ENCODE data around the gene VPS35L. TPM values are rescaled to one million over a fixed set of nuclear protein-coding genes. Genes with fewer than 3 reads are reported as not detected.

Gene VPS35L
- total and polyA plus RNA-seq, 10 of the 15 experiments (the other 5 are each of a cell fraction or from before 2014, with no cell fraction given): 14.9 to 44.1 (median 26.3) TPM

DNA sequence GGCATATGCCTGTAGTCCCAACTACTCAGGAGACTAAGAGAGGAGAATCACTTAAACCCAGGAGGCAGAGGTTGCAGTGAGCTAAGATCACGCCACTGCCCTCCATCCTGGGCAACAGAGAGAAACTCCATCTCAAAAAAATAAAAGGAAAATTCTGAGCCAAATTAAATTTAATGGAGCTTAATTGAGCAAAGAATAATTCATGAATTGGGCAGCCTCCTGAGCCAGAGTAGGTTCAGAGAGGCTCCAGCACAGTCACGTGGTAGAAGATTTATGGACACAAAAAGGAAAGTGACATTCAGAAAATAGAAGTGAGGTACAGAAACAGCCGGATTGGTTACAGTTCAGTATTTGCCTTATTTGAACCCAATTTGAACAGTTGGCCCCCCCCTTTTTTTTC, 10.9 kb downstream of the VPS35L start:
- no peaks in the 10 kb centered on the region for H3K9me3 ChIP-seq (replicated peaks; ENCODE audit: control insufficient read depth, insufficient read depth, low read length)
- CTCF ChIA-PET: interaction anchor here (0.7 to 1.4 kb wide), 2 partner anchors 9 to 778 kb away, joined by 3 read pairs; no protein-coding TSS in a partner anchor
- no peak for ATAC-seq
- in situ Hi-C loops (cut with MboI): no loop called here
- H3K27ac ChIP-seq (ENCODE audit: control insufficient read depth, insufficient read depth): no peak overlapping the region
- no peak for FAIRE-seq
- peaks cover 4% of the 10 kb centered on the region in 2 experiments; a peak in 2 of 4 replicates for H3K36me3 ChIP-seq (ENCODE audit: control insufficient read depth in 2 of 2, insufficient read depth in 2 of 2, low read length in 1 of 2)
- no peak overlapping the region for H3K4me2 ChIP-seq (ENCODE audit: control insufficient read depth, insufficient read depth)
- intact Hi-C loops (cut with micrococcal nuclease; ENCODE audit: unreplicated experiment): no loop called here
- no peak overlapping the region for H3K4me3 ChIP-seq
- 96% methylated on average over 3 of the region's 3 CpGs for WGBS (ENCODE audit: insufficient coverage, insufficient replicate concordance, low lambda C conversion rate, missing lambda C conversion rate)
- no peak overlapping the region for H2AFZ ChIP-seq (ENCODE audit: control insufficient read depth, low read depth, low read length)
- SMC1A ChIA-PET (ENCODE audit: uncharacterized antibody, unreplicated experiment): interaction anchor here (0.7 kb wide), 1 partner anchor 58 kb away, joined by 3 read pairs; no protein-coding TSS in a partner anchor
- no peaks in the 10 kb centered on the region for H3K27me3 ChIP-seq (replicated peaks in 1 of 2; ENCODE audit: control insufficient read depth in 2 of 2, insufficient read depth in 2 of 2, low read length in 1 of 2)
- TF ChIP-seq SMAD1 (IDR thresholded peaks at IDR 0.05; ENCODE audit: low read depth, partially characterized antibody): no peak
- no peak for TF ChIP-seq DPF2 (IDR thresholded peaks at IDR 0.05)
- no peak for TF ChIP-seq HCFC1 (IDR thresholded peaks at IDR 0.05; ENCODE audit: low read length)
- no peak for TF ChIP-seq NR2C1 (IDR thresholded peaks at IDR 0.05)
- TF ChIP-seq ZNF384 (IDR thresholded peaks at IDR 0.05; ENCODE audit: borderline replicate concordance, low read depth, low read length): no peak
- TF ChIP-seq, protein P1, sequence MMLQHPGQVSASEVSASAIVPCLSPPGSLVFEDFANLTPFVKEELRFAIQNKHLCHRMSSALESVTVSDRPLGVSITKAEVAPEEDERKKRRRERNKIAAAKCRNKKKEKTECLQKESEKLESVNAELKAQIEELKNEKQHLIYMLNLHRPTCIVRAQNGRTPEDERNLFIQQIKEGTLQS (IDR thresholded peaks at IDR 0.05; ENCODE audit: borderline replicate concordance, extremely low read depth, low read depth, low read length): no peak
- TF ChIP-seq HDGF (IDR thresholded peaks at IDR 0.05): no peak
- no peak for TF ChIP-seq CREM (IDR thresholded peaks at IDR 0.05; ENCODE audit: low read depth)
- TF ChIP-seq CHD1 (IDR thresholded peaks at IDR 0.05; ENCODE audit: low read depth, low read length): no peak
- no peak for TF ChIP-seq JUNB (IDR thresholded peaks at IDR 0.05)
- TF ChIP-seq NFYB (IDR thresholded peaks at IDR 0.05; ENCODE audit: insufficient read depth, low read depth, low read length): no peak
- no peak for TF ChIP-seq RELA (IDR thresholded peaks at IDR 0.05; ENCODE audit: borderline replicate concordance, partially characterized antibody)
- TF ChIP-seq, protein P2, sequence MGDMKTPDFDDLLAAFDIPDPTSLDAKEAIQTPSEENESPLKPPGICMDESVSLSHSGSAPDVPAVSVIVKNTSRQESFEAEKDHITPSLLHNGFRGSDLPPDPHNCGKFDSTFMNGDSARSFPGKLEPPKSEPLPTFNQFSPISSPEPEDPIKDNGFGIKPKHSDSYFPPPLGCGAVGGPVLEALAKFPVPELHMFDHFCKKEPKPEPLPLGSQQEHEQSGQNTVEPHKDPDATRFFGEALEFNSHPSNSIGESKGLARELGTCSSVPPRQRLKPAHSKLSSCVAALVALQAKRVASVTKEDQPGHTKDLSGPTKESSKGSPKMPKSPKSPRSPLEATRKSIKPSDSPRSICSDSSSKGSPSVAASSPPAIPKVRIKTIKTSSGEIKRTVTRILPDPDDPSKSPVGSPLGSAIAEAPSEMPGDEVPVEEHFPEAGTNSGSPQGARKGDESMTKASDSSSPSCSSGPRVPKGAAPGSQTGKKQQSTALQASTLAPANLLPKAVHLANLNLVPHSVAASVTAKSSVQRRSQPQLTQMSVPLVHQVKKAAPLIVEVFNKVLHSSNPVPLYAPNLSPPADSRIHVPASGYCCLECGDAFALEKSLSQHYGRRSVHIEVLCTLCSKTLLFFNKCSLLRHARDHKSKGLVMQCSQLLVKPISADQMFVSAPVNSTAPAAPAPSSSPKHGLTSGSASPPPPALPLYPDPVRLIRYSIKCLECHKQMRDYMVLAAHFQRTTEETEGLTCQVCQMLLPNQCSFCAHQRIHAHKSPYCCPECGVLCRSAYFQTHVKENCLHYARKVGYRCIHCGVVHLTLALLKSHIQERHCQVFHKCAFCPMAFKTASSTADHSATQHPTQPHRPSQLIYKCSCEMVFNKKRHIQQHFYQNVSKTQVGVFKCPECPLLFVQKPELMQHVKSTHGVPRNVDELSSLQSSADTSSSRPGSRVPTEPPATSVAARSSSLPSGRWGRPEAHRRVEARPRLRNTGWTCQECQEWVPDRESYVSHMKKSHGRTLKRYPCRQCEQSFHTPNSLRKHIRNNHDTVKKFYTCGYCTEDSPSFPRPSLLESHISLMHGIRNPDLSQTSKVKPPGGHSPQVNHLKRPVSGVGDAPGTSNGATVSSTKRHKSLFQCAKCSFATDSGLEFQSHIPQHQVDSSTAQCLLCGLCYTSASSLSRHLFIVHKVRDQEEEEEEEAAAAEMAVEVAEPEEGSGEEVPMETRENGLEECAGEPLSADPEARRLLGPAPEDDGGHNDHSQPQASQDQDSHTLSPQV (IDR thresholded peaks at IDR 0.05): no peak
- TF ChIP-seq, protein P3, sequence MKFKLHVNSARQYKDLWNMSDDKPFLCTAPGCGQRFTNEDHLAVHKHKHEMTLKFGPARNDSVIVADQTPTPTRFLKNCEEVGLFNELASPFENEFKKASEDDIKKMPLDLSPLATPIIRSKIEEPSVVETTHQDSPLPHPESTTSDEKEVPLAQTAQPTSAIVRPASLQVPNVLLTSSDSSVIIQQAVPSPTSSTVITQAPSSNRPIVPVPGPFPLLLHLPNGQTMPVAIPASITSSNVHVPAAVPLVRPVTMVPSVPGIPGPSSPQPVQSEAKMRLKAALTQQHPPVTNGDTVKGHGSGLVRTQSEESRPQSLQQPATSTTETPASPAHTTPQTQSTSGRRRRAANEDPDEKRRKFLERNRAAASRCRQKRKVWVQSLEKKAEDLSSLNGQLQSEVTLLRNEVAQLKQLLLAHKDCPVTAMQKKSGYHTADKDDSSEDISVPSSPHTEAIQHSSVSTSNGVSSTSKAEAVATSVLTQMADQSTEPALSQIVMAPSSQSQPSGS (IDR thresholded peaks at IDR 0.05; ENCODE audit: low read length): no peak
- TF ChIP-seq STAT1 (conservative IDR thresholded peaks at IDR 0.05): no peak
- no peaks in the 10 kb centered on the region for H3K4me1 ChIP-seq (ENCODE audit: control insufficient read depth, insufficient read depth, low read length)
- H3K79me2 ChIP-seq (ENCODE audit: control insufficient read depth, insufficient read depth, low read length): no peaks in the 10 kb centered on the region; the same call in 1 of the 2 replicates
- DNase-seq (ENCODE audit: low read depth, low spot score): no peak
- H3K9ac ChIP-seq (ENCODE audit: control insufficient read depth, insufficient read depth, low read length): no peak overlapping the region
- no peaks in the 10 kb centered on the region for H4K20me1 ChIP-seq (ENCODE audit: control insufficient read depth, insufficient read depth)
- BruUV-seq (replicated peaks): no TSS peak
- POLR2A ChIA-PET: no interaction called here
- RAD21 ChIA-PET (ENCODE audit: unreplicated experiment): no interaction called here
